Skeletal muscle cell (primary cell): Measurements from ENCODE around the gene DGKI.
A peak's percentile ranks its signal among the peaks of the same experiment; 100 is the strongest.

Experiments
- DNase-seq: peaks from one replicate; pipeline ENCODE4 v3.0.0-alpha.2; 2010; ENCODE audit warnings: low read depth
- H3K4me3 ChIP-seq: 2 replicates; pipeline ENCODE4 v1.5.1; 2011; ENCODE audit warnings: low read depth, mild to moderate bottlenecking, control low read depth, low read length, moderate library complexity

Gene DGKI

GRCh38 chr7:137801491-137801890 lies 45.3 kb downstream of the DGKI start:
- no peak overlapping the region for H3K4me3 ChIP-seq
- DNase-seq = no peak

GRCh38 chr7:137801003-137801402 lies 45.8 kb downstream of the DGKI start:
- DNase-seq = no peak
- no peak overlapping the region for H3K4me3 ChIP-seq

GRCh38 chr7:137798073-137798763 lies 48.6 kb downstream of the DGKI start:
- DNase-seq = no peak
- H3K4me3 ChIP-seq = no peak overlapping the region

GRCh38 chr7:137795211-137795610 lies 51.6 kb downstream of the DGKI start:
- DNase-seq = no peak
- H3K4me3 ChIP-seq = no peak overlapping the region

GRCh38 chr7:137791930-137792329 lies 54.8 kb downstream of the DGKI start:
- no peak overlapping the region for H3K4me3 ChIP-seq
- no peak for DNase-seq

GRCh38 chr7:137790828-137791227 lies 55.9 kb downstream of the DGKI start:
- H3K4me3 ChIP-seq = no peak overlapping the region
- no peak for DNase-seq

- H3K4me3 ChIP-seq = no peak overlapping the region
- DNase-seq = no peak
These were observed 57.4 kb downstream of the DGKI start for GRCh38 chr7:137789215-137789882.

- H3K4me3 ChIP-seq = no peak overlapping the region
- no peak for DNase-seq
These were observed 59.3 kb downstream of the DGKI start for GRCh38 chr7:137787301-137787976.

- no peak overlapping the region for H3K4me3 ChIP-seq
- DNase-seq = no peak
These were observed 68.3 kb downstream of the DGKI start for GRCh38 chr7:137778511-137778910.

GRCh38 chr7:137774793-137775201 lies 72.0 kb downstream of the DGKI start:
- no peak for DNase-seq
- no peak overlapping the region for H3K4me3 ChIP-seq

- no peak overlapping the region for H3K4me3 ChIP-seq
- DNase-seq = peak; percentile 76
These were observed 74.0 kb downstream of the DGKI start for GRCh38 chr7:137772748-137773147.

- DNase-seq = no peak
- no peak overlapping the region for H3K4me3 ChIP-seq
These were observed 74.5 kb downstream of the DGKI start for GRCh38 chr7:137772316-137772715.

- peak; percentile 80 for DNase-seq
- no peak overlapping the region for H3K4me3 ChIP-seq
These were observed 75.1 kb downstream of the DGKI start for GRCh38 chr7:137771679-137772078.

- no peak overlapping the region for H3K4me3 ChIP-seq
- no peak for DNase-seq
These were observed 75.5 kb downstream of the DGKI start for GRCh38 chr7:137771273-137771672.

- no peak for DNase-seq
- H3K4me3 ChIP-seq = no peak overlapping the region
These were observed 78.4 kb downstream of the DGKI start for GRCh38 chr7:137768366-137768765.

- DNase-seq = no peak
- no peak overlapping the region for H3K4me3 ChIP-seq
These were observed 84.4 kb downstream of the DGKI start for GRCh38 chr7:137762334-137762733.

- no peak overlapping the region for H3K4me3 ChIP-seq
- no peak for DNase-seq
These were observed 86.7 kb downstream of the DGKI start for GRCh38 chr7:137760111-137760510.

GRCh38 chr7:137757146-137757925 lies 89.4 kb downstream of the DGKI start:
- no peak overlapping the region for H3K4me3 ChIP-seq
- peak; percentile 53 for DNase-seq

GRCh38 chr7:137755846-137756651 lies 90.7 kb downstream of the DGKI start:
- H3K4me3 ChIP-seq = no peak overlapping the region
- DNase-seq = no peak
